GM19240 (cell line): ENCODE results near the gene SH3RF2.
"Not testable (repeated sequence)": the region's sequence is repeated elsewhere in the genome, so short reads cannot be mapped to it uniquely, and the experiment has no call there.

ENCODE experiments used
- DNase-seq: peaks from one replicate; pipeline ENCODE4 v3.0.0; 2011; ENCODE audit warnings: low spot score; ENCODE audit not compliant: insufficient read length

SH3RF2 gene

DNA sequence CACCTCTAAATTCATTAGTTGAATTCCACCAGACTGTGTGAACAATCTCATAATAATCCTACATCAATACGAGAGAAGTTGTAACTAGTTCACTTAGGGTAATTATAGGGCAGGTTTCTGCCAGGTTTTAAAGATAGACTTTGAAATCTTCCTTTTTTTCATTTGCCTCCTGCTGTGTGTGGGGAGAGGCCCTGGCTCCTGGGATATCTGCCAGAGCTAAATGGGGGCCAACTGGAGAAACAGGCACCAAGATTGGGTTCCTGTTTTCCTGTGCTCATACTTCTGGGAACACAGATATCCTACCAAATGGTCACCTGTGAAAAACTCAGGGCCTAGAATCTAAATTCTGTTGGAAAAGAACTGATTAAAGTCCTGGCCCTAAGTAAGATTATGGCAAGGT lies 42.3 kb downstream of the SH3RF2 start:
- no peak for DNase-seq

DNA sequence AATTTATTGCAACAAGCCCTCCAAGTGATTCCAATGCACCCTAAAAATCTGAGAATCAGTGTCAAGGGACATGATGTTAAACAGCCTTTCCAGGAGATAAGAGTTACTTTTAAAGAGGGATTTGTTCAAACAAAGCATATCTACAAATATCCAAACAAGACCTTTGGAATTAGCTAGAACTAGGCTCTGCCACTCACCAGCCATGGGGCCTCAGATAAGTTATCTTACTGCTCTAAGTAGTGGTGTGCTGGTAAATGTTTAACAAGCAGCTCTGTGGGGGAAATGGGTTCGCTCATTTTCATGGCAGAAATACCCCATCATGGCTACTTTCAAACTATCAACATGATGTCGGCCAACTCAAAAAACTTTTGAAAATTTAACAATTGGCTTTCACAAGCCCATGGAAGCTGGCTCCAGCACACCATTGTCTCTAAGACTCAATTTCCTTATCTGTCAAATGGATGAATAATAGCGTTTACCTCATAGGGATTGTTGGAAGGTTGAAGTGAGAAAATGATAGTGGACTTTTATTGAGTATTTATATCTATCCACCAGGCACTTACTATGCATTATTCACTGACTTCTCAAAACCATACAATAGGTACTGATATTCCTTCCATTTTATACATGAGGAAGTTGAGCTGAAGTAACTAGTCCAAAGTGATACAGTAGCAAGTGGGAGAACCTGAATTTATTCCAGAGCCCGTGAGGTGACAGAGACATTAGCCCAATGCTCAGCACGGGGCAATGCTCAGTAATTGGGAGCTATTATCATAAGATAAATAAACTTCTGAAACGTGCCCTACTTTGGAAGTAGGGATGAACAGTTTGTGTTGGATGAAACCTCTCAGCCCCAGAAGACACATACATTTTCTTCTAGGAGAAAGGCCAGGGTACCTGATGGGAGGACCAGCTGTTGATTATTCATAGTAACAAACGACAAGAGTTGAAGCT lies 43.2 kb downstream of the SH3RF2 start:
- DNase-seq, result no peak

DNA sequence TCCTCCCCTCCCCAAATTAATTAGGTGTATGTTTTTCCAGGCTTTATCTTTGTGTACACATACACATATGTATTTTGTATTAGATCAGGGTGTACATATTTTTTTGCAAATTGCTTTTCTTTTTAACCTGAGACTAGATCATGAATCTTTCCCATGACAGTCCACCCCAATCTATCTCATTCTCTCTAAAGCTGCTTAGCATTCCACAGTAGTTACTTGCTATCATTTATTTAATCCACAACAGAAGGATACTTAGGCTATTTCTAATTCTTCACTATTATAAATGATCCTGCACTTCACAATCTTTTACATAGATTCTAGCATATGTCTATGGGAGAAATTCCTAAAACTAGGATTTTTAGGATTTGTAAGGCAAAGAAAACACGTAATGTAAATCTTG lies 43.9 kb downstream of the SH3RF2 start:
- DNase-seq, result no peak

DNA sequence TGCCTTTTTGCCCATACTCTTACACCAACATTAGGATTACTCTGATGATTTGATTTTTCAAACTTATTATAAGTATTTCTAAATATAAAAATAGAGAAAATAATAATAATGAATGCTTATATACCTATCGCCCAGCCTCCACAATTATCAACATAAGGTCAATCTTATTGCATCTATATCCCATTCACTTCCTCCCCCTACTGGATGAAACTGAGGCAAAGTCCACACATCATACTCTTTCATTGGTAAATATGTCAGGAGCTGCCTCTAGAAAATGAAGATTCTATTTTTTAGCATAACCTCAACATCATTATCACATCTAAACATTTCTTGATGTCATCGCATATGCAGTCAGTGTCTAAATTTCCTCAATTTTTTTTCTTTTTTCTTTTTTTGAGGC lies 44.3 kb downstream of the SH3RF2 start:
- no peak for DNase-seq

DNA sequence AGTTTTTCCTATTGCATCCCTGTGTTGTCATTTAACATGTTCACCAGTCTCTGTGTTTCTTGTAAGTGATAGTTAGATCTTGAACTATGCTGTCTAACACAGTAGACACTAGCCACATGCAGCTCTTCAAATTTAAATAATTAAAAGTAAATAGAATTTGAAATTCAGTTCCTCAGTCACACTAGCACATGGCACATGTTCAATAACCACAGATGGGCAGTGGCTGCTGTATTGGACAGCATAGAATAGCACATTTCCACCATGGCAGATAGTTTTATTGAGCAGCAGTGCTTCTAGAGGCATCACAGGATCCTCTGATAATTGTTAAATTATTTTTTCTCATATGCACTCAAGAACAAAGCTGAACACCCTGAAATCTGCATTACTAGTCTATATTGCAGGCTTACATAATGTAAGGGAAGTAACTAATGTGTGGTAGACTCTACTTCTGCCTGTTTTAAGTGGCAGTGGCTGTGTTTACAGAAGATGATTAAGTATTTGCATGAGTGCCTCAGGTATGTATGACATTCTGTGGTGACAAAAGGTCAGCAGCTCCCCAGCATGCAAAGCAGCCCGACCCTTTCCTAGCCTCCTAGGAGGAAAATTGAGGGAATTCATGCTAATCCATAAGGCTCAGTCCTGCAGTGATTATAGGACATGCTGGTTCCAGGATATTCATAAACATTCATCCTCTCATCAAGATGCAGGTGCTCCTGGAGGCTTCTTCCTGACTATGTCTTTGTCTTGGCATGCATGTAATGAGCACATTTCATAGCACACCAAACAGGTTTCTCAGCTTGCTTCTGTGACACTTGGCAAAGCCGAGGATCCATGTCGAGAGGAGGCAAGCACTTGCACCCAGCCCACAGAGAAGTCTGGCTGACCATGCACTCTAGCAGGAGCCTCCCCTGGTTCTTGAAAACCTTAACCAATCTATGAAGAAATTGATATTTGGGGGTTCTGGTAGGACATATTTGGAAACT lies 45.5 kb downstream of the SH3RF2 start:
- no peak for DNase-seq

DNA sequence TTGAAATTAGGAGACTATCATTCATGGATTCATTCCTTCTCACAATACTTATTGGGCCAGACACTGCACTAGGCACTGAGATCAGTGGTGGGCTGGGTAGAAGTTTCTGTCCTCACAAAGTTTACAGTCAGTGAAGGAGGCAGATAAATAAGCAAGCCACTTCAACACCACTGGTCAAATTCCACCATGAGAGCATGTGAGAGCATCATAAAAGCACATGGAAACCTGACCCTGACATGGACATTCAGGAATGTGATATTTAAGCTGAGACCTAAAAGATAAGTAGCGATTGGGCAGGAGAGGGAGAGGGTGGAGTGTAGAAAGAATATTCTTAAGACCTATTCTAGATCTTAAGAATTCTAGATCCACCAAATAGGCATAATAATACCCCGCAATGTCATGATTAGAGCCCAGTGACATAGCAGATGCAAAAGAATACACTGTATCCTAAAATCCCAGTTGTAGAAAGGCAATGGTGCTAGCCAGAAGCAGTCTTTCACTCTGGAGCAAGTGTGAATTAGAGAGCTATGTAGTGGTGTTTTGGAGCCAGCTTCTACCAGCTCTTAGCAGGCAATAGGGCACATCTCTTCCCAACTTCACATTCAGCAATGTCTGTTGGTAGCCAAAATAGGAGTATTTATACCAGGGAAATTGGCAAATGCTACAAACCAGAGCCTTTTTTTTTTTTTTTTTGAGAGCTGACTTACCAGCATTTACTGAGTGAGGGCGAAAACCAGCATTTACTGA lies 46.4 kb downstream of the SH3RF2 start:
- no peak for DNase-seq

DNA sequence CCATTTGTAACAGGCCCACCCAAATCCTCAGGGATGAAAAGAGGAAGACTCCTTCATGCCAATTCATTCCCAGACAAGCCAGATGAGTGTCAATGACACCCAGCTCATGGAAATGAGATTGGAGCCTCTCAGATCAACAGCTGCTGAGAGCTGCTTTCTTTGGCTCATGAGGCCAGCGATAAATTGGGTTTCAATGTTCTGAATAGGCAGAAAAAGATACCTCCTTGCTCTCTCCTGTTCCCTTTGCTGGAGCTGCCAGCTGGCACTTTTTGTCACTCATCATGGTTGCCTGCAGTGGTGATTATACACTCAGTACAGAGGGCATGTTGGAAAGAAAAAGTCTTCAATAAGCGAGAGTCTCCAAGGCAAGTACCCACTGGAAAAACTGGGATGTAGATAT lies 47.1 kb downstream of the SH3RF2 start:
- DNase-seq, result no peak

DNA sequence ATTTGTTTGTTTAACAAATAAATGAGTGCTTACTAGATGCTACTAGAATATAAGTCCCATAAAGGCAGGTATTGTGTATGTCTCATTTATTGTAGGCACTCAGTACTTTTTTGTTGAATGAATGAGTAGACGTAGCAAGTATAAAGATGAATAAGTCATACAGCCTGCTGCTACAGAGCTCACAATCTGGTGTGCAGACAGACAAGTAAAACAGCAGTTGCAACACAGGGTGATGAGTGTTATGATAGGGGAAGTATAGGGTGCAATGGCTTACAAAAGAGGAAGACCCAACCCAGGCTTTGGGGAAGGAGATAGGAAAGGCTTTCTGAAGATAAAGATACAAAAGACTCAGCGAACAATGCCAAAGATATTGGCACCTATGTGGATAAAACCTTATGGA lies 47.7 kb downstream of the SH3RF2 start:
- no peak for DNase-seq

DNA sequence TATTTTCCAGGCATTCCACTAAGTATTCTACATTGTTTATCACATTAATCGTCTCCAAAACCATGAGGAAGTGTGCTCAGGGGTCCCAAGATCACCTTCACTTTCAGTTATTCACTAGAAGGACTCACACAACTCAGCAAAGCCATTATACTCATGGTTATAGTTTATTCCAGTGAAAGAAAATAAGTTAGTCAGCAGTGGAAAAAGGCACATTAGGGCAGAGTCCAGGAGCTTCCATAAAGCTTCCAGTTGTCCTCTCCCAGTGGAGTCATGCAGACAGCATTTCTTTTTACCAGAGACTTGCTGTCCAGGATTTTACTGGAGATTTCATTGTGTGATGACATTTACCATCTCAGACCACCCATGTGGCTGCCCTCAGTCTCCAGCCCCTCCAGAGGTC lies 51.5 kb downstream of the SH3RF2 start:
- DNase-seq, result no peak

DNA sequence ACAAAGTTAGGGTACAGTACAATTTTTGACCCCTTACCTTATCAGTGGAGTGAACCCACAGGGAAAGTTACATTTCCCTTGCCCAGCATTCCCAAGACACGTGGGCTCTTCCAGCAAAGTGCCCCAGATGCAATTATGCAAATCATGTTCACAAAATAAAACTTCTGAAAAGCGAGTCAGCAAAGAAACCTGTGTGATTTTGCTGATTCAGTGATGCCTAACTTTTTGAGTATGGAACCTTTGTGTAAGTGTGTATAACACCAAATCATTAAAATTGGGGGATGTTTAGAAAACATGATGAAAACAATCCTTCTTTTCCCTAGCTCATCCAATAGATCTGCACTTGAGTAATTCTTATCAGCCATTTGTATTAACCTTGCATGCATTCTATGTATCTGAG lies 52.6 kb downstream of the SH3RF2 start:
- no peak for DNase-seq

DNA sequence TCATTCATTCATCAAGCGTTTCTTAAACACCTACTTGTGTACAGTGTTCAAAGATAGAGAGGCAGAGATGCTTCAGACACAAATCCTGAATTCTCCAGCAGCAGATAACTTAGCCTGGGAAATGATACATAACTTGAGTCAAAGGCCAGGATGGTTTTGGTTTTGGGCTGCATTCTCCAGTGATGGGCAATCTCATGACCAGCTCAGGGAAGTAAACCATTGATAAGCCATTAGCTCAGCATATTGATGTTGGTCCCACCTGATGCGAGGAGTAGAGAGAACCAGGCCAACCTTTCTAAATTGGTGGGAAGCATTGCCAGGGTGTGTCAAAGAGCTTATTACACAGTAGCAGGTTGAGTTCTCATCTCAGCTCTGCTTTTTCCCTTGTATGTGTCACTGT lies 53.0 kb downstream of the SH3RF2 start:
- no peak for DNase-seq

DNA sequence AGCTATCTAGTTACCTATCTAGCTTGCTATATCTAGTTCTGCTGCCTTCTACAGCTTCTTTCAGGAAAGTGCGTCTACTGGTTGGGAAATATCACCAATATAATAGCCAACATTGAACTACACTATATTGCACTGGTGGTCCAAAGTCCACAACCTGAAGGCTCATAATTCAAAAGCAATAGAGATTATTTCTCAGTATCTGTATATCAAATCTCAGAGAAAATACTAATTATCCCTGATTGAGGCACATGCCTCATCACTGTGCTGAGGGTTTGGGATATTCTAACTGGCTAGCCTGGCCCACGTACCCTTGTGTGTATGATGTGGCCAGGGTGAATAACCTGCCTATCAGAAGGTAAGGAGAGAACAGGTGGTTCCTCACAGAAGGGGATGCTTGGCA lies 53.8 kb downstream of the SH3RF2 start:
- DNase-seq, result no peak

DNA sequence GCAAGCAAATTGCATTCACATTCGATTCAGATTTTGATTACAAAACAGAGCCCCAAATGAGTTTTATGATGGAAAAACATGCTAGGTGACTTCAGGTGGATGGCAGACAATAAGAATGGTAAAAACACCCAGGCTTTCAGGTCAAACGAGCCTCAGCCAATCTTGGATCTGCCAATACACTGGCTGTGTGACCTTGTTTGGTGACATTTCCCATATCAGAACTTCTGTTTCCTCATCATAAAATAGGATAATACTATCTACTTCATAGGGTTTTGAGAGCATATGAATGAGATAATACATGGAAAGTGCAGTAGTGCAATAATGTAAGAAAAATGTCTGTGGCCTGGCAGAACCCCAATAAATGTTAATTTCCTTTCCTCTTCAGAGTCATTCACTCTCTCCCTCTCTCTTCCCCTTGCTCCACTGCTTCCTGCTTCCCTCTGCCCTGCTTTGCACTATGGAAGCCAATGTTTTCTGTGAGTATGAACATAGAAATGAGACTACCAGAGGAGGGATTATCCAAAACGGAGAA lies 54.7 kb downstream of the SH3RF2 start:
- no peak for DNase-seq

DNA sequence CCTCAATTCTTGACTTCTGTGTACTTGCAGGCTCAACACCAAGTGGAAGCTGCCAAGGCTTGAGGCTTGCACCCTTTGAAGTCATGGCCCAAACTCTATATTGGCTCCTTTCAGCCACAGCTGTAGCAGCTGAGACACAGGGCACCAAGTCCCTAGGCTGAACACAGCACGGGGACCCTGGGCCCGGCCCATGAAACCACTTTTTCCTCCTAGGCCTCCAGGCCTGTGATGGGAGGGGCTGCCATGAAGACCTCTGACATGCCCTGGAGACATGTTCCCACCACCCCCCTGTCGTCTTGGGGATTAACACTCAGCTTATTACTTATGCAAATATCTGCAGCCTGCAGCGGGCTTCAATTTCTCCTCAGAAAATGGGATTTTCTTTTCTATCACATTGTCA lies 57.2 kb downstream of the SH3RF2 start:
- DNase-seq, result not testable (repeated sequence)

DNA sequence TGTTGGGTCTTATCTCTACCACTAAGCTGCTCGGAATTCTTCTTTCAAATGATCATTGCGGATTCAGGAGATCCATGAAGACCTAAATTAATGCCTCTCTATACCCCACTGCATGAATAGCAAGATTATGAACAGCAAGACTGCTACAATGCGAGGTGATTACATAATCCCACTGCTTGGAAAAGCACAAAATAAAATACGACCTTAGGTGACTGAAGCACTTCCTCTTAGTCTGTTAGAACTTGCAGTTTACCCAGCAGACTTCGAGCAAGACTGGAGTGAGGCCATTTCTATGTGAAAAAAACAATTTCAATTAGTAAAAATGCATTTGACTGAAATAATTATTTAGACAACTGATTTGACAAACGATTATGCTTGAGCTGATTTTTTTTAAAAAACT lies 59.8 kb downstream of the SH3RF2 start:
- DNase-seq, result no peak

DNA sequence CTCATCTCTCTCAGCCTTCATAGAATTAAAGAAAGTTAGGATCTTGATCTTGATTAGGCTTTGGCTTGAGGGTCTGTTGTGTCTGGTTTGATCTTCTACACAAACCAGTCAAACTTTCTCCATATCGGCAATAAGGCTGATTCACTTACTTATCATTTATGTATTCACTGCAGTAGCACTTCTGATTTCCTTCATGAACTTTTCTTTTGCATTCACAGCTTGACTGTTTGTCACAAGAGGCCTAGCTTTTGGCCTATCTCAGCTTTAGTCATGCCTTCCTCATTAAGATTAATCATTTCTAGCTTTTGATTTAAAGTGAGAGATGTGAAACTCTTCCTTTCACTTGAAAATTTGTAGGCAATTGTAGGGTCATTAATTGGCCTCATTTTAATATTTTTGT lies 62.8 kb downstream of the SH3RF2 start:
- no peak for DNase-seq

DNA sequence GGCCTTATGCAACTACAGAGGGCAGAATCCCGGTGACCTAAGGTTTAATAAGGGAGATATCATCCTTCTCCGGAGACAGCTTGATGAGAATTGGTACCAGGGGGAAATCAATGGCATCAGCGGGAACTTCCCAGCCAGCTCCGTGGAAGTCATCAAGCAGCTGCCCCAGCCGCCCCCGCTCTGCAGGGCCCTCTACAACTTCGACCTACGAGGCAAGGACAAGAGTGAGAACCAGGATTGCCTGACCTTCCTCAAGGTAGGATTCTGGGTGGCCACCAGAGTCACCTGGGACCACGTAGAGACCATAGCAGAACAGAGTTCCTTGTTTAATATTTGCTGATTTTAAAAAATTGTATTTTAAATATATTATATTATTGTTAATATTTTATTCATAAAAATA lies 63.7 kb downstream of the SH3RF2 start:
- no peak for DNase-seq

DNA sequence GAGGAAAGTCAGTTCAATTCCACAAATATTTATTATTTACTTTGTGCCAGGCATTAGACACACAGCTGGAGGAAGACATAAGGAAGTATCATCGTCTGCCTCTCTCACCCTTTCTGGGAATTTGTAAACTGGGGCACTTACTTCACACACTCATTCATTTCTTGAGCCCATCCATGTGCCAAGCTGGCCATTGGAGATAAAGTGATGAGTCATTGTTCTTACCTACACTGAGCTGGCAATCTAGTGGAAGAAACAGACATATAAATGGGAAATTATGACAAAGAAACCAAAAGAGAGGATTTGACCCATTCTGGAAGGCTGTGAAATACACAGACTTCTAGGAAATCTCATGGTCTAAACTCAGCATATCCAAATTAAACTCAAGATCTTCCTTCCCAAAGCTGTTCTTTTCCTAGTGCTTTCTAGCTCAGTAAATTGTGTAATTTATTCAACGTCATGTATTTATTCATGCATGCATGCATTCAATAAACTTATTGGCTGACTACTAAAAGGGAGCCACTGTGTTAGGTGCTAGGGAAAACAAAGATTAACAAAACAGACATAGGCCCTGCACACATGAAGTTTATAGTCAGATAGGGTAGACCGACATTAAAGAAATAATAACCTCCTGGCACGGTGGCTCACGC lies 65.3 kb downstream of the SH3RF2 start:
- DNase-seq, result no peak

DNA sequence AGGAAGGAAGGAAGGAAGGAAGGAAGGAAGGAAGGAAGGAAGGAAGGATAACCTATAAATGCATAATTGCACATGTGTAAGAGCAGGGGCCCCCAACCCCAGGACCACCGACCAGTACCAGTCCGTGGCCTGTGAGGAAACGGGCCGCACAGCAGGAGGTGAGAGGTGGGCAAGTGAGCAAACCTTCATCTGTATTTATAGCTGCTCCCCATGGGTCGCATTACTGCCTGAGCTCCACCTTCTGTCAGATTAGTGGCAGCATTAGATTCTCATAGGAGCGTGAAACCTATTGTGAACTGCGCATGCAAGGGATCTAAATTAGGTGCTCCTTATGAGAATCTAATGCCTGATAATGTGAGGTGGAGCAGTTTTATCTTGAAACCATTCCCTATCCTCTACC lies 66.1 kb downstream of the SH3RF2 start:
- no peak for DNase-seq

DNA sequence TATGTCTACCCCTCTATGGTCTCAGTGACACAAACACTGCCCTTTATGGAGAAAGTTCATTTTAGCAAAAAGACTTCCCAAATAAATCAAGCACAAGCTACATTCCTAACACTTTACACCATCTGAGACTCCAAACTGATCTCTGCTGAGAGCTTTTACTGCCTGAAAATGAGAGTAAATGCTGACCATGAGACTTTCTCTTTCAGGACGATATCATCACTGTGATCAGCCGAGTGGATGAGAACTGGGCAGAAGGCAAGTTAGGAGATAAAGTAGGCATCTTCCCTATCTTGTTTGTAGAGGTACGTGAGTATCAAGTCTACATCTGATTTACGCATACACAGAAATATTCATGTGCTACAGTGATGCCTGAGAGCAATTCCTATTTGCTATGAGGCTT lies 67.5 kb downstream of the SH3RF2 start:
- no peak for DNase-seq

DNA sequence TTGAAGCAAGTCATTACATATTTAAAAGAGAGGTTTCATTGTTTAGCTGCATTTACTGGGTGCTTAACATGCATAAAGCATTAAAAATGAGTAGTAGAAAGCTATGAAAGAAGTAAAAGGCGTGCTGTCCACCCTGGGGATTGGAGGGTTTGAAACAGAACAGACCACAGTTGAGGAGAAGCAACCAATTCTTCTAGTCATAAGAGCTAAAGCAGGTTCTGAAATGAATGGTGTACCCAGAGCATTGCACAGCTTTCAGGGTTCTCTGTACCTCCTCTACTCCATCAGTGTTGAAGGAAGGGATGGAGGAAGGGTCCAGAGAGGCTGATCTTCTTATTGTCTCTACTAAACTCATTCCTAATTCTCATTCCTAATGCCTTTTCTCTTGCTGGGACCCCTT lies 68.9 kb downstream of the SH3RF2 start:
- DNase-seq, result no peak
